ENCODE data around the gene SDHD. TPM values are rescaled to one million over a fixed set of nuclear protein-coding genes. Genes with fewer than 3 reads are reported as not detected.

Gene SDHD
- total and polyA plus RNA-seq, 2 of the 8 experiments (the other 6 are each of a cell fraction or from before 2014, with no cell fraction given), result 96.0 to 181 TPM

GRCh38 chr11:112127056-112127455, 40.4 kb downstream of the SDHD start:
- Histone ChIP-seq H3K36me3 (ENCODE audit: control insufficient read depth in 2 of 4, insufficient read depth in 4 of 4, low read length in 3 of 4) (no peaks in the 10 kb centered on the region), H2BK120ac (replicated peaks; ENCODE audit: low read depth, low read length) (no peak overlapping the region), H3K56ac (replicated peaks; ENCODE audit: insufficient read length, low read depth, low read length) (no peak overlapping the region), H3K27ac (ENCODE audit: low read depth, low read length) (no peak overlapping the region), H4K8ac (ENCODE audit: extremely low read depth, insufficient read depth, low read length) (no peak overlapping the region), H3K18ac (ENCODE audit: extremely low read depth, low read length) (no peak overlapping the region), H2BK20ac (ENCODE audit: low read length) (no peak overlapping the region), H3K4me1 (replicated peaks in 1 of 4; ENCODE audit: control insufficient read depth in 3 of 4, insufficient read depth in 4 of 4, low read length in 3 of 4) (no peaks in the 10 kb centered on the region), H4K91ac (replicated peaks; ENCODE audit: insufficient read length, low read length) (no peak overlapping the region), H3K9me3 (ENCODE audit: insufficient read depth in 2 of 2, low read depth in 1 of 2, low read length in 1 of 2) (no peaks in the 10 kb centered on the region), H4K20me1 (replicated peaks in 1 of 2; ENCODE audit: control insufficient read depth in 1 of 2, insufficient read depth in 2 of 2, low read length in 2 of 2) (no peaks in the 10 kb centered on the region), H3K79me1 (ENCODE audit: low read depth, low read length) (no peaks in the 10 kb centered on the region), H4K5ac (ENCODE audit: insufficient read length, low read depth, low read length) (no peak overlapping the region), H3K27me3 (replicated peaks in 1 of 4; ENCODE audit: control insufficient read depth in 3 of 4, extremely low read depth in 1 of 4, insufficient read depth in 3 of 4, low read length in 3 of 4) (no peaks in the 10 kb centered on the region), H3K4me3 (ENCODE audit: extremely low read depth in 1 of 4, insufficient read depth in 2 of 4, low read depth in 3 of 4, low read length in 4 of 4) (no peak overlapping the region), H2BK5ac (ENCODE audit: low read depth, low read length) (no peak overlapping the region), H3K23ac (ENCODE audit: insufficient read length) (no peak overlapping the region), H2AK5ac (ENCODE audit: low read depth, low read length) (no peak overlapping the region), H3K14ac (ENCODE audit: insufficient read length) (no peak overlapping the region), H3K79me2 (ENCODE audit: control insufficient read depth in 1 of 2, insufficient read depth in 2 of 2, low read length in 2 of 2) (no peaks in the 10 kb centered on the region), H3K4me2 (ENCODE audit: insufficient read depth in 1 of 2, low read depth in 2 of 2, low read length in 2 of 2) (no peak overlapping the region), H3K23me2 (ENCODE audit: low read depth, low read length) (no peaks in the 10 kb centered on the region; the same call in 1 of the 2 replicates), H2AFZ (ENCODE audit: low read length) (no peak overlapping the region), H3K9ac (replicated peaks in 1 of 4; ENCODE audit: extremely low read depth in 1 of 4, low read depth in 3 of 4, low read length in 3 of 4) (no peak overlapping the region), H2BK12ac (ENCODE audit: low read depth, low read length) (no peak overlapping the region), H2BK15ac (ENCODE audit: low read length) (no peak overlapping the region), H3K4ac (replicated peaks; ENCODE audit: insufficient read length, low read depth, low read length) (no peak overlapping the region)
- ChIA-PET POLR2A (ENCODE audit: partially characterized antibody) (no interaction called here), CTCF (ENCODE audit: partially characterized antibody) (interaction anchor here (1.1 to 1.9 kb wide), 4 partner anchors 13 to 96 kb away, joined by 3 to 8 read pairs (median 3); no protein-coding TSS in a partner anchor)
- FAIRE-seq, result no peak
- TF ChIP-seq POLR2A (IDR thresholded peaks at IDR 0.05; ENCODE audit: control extremely low read depth in 1 of 2, low read depth in 2 of 2, low read length in 2 of 2), result no peak
- TF ChIP-seq CEBPB (IDR thresholded peaks at IDR 0.05; ENCODE audit: low read depth, low read length), result no peak
- no peak for TF ChIP-seq EGR1 (IDR thresholded peaks at IDR 0.05; ENCODE audit: borderline replicate concordance, low read depth, low read length)
- TF ChIP-seq EZH2 (IDR thresholded peaks at IDR 0.05; ENCODE audit: low read depth, low read length, severe bottlenecking), result no peak
- WGBS, 2 experiments (ENCODE audit: extremely low coverage in 1 of 2, insufficient coverage in 1 of 2, insufficient read length in 1 of 2, insufficient replicate concordance in 2 of 2, low coverage in 1 of 2, low lambda C conversion rate in 2 of 2, missing lambda C conversion rate in 1 of 2), result 94% methylated on average over 2 of the region's 2 CpGs; no CpG with 5 or more reads in 1 of the 2 experiments
- DNase-seq (ENCODE audit: low read depth in 1 of 2, low spot score in 2 of 2), result no peak

All from H1 (cell line).